Motor neuron (in vitro differentiated cells): ENCODE data around the gene ATPAF2. TPM values are rescaled to one million over a fixed set of nuclear protein-coding genes. Genes with fewer than 3 reads are reported as not detected.
A peak's percentile ranks its signal among the peaks of the same experiment; 100 is the strongest.

Source experiments
- ATAC-seq, 8 experiments: fragments of 200-7000 bp; cut with Tn5 transposase; replicated peaks in 6 of 8; 2 replicates each; pipeline ENCODE4 v1.8.0; 2021; ENCODE audit warnings: mild to moderate bottlenecking in 8 of 8, moderate library complexity in 8 of 8
- H3K27ac ChIP-seq, 2 donors: fragments of 250-450 bp; sonication (Bioruptor Pico); 2 replicates each; pipeline ENCODE4 v1.9.0; 2021; ENCODE audit warnings: antibody characterized with exemption in 2 of 2, mild to moderate bottlenecking in 2 of 2, moderate library complexity in 1 of 2
- H3K4me1 ChIP-seq, 2 donors: fragments of 250-450 bp; sonication (Bioruptor Pico); replicated peaks in 1 of 2; 2 replicates each; pipeline ENCODE4 v1.6.1; 2021; ENCODE audit warnings: antibody characterized with exemption in 2 of 2, mild to moderate bottlenecking in 2 of 2, moderate library complexity in 1 of 2
- H3K4me3 ChIP-seq, 5 donors: fragments of 250-450 bp; sonication (Bioruptor Pico); 2 replicates each; pipeline ENCODE4 v1.9.0; 2021; ENCODE audit warnings: antibody characterized with exemption in 5 of 5, mild to moderate bottlenecking in 5 of 5, moderate library complexity in 4 of 5
- WGBS, 10 experiments: fragments of 450-650 bp; shearing (Covaris generic); methylation state at CpG; one replicate each; pipeline ENCODE4 v1.0.0; 2022; 5-methylcytosine and 5-hydroxymethylcytosine counted together
- in situ Hi-C, 9 experiments: fragments of 400-800 bp; cut with MboI; loops; one replicate each; pipeline ENCODE4 v1.15.0; 2021; ENCODE audit warnings: low sequenced_read_pairs in 9 of 9, low pct_unique_long_range_greater_than_20kb in 2 of 9; ENCODE audit not compliant: unreplicated experiment in 9 of 9
- total RNA-seq, 8 experiments: library from RNA; unstranded; fragments of 300-600 nt; gene quantifications; 2 replicates each; pipeline versions ENCODE4 v1.2.3 to v1.2.4, GENCODE V29; 2022

ATPAF2 gene
- total RNA-seq, 8 experiments from 2014 or later, result 12.7 to 38.9 (median 23.2) TPM

DNA sequence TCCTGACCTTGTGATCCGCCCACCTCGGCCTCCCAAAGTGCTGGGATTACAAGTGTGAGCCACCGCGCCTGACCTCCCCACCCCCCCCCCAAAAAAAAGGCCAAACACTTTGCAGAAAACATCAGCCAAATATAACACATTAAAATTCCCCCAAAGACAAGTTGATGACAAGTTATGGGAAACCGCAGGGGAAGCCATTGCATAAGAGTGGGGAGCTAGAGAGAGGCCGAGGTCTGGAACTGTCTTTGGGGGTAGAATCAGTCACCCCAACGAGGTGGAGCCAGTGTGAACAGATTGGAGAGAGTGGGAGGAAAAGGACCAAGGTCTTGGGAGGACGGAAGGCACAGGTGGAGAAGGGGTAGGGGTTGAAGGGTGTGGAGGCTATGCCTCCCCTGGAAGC lies 63.5 kb downstream of the ATPAF2 start:
- Histone ChIP-seq H3K4me1 (peaks cover 10 to 13% of the 10 kb centered on the region in 2 donors), H3K27ac (no peak overlapping the region), H3K4me3 (no peak overlapping the region)
- in situ Hi-C loops, result no loop called here
- WGBS, 10 experiments, result 20 to 100% (median 63%) methylated on average over 1 to 4 of the region's 8 CpGs; no CpG with 5 or more reads in 3 of the 10 experiments
- no peak for ATAC-seq

DNA sequence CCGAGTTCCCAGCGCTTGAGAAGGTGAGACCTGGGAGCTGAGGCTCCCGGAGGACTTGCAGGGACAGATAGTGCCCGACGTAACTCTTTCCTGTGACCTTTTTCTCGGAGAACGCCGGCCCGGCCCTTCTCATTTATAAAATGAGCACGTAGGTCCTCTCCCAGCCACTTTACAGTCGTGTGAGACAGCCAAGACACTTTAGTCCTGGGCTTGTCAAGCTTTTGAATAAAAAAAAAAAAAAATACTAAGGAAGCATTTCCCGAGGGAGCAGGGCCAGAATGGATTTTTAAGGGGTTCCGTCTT lies 66.1 kb downstream of the ATPAF2 start:
- 0 to 30% (median 7%) methylated on average over 1 to 13 of the region's 13 CpGs for WGBS, 10 experiments
- in situ Hi-C loops, result no loop called here
- Histone ChIP-seq H3K4me1 (peaks cover 10 to 13% of the 10 kb centered on the region in 2 donors), H3K4me3 (peak overlapping the region; percentile 46 to 65 (median 52)), H3K27ac (peak overlapping the region; percentile 1 to 32)
- ATAC-seq, result peak in 2 of 8 experiments; percentile 1 to 3

DNA sequence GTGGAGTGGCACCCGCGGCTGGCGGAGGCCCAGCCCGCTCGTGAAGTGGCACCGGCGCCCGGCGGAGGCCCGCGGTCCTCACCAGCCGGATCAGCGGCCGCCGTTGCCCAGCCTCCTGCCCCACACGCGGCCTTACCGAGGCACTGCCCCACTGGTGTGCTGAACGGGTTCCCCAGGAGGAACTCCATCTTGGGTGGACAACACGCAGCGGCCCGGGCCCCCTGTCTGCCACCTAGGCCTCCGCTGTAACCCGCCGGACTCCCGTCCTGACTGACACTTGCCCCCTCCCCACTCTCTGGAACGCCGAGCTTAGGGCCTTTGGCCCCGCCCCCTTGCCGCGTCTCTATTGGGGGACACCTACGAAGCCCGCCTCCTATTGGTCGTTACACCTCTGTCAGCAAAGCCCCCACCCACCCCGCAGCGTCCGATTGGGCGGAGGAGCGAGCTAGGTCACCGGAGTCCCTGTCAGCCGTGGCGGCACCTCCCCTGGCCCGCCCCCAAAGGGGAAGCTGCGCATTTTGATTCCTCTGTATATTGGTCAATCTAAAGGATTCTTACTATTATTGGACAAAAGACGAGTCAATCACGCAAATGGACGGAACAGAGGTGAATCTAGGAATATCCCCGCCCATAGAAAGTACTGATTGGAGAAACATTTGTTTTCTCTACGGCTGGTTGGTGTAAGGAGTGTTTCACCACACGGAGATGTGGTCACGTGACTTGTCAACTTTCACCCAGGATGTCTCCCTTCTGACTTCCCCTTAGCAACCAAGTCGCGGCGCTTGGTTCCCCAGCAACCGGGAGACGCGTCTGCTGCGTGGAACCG lies 66.6 kb downstream of the ATPAF2 start, which contains the start of the genes DRC3 and TOM1L2:
DRC3 (plus strand) TSS at position 737 of the 826 bp plus-strand sequence. CDS start 4,737 bp downstream, outside the sequence.
TOM1L2 (minus strand) TSS at position 275 of the 826 bp plus-strand sequence; CDS start at position 188, 87 bp downstream.
- H3K4me3 ChIP-seq, result peak within 1 kb of the TSS; percentile 55 to 89 (median 77)
- 0 to 2% (median 0%) methylated on average over 2 to 10 of the region's 59 CpGs; no CpG with 5 or more reads in 7 of the 10 experiments for WGBS, 10 experiments
- in situ Hi-C loops, result no loop called here
- H3K4me1 ChIP-seq, result peaks cover 10 to 13% of the 10 kb centered on the region in 2 donors
- peak; percentile 90 to 96 (median 94) for ATAC-seq
- peak within 1 kb of the TSS; percentile 59 to 78 for H3K27ac ChIP-seq

DNA sequence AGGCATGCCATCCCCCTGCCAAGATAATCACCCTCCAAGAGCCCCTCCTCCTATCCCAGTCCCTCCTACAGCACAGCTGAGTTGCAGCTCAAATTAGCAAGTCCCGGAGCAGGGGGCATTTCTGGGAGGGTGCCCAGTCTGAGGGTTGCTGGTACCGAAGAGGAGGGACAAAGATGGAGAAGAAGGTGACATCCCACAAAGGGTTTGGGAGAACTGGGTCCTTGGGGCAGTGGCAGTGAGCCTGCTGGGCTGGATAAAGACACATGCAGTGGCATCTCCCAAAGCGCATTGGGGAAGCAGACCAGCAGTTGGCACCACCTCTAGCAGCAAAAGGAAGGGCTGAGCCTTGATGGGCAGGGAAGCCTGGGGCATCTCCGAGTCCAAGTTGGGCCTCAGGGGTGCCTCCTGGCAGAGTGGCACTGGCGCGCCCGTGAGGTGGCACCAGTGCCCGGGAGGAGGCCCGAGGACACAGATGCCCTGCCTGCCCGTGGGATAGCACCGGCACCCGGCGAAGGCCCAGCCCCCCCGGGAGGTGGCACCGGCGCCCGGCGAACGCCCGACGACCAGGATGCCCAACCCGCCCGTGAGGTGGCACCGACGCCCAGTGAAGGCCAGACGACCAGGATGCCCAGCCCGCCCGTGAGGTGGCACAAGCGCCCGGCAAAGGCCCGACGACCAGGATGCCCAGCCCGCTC lies 67.4 kb downstream of the ATPAF2 start:
- in situ Hi-C loops, result no loop called here
- Histone ChIP-seq H3K27ac (peak overlapping the region; percentile 59 to 78), H3K4me3 (peak overlapping the region; percentile 55 to 89 (median 77)), H3K4me1 (peaks cover 10 to 13% of the 10 kb centered on the region in 2 donors)
- ATAC-seq, result no peak
- WGBS, 10 experiments, result 0% methylated on average over 1 to 4 of the region's 33 CpGs; no CpG with 5 or more reads in 6 of the 10 experiments

DNA sequence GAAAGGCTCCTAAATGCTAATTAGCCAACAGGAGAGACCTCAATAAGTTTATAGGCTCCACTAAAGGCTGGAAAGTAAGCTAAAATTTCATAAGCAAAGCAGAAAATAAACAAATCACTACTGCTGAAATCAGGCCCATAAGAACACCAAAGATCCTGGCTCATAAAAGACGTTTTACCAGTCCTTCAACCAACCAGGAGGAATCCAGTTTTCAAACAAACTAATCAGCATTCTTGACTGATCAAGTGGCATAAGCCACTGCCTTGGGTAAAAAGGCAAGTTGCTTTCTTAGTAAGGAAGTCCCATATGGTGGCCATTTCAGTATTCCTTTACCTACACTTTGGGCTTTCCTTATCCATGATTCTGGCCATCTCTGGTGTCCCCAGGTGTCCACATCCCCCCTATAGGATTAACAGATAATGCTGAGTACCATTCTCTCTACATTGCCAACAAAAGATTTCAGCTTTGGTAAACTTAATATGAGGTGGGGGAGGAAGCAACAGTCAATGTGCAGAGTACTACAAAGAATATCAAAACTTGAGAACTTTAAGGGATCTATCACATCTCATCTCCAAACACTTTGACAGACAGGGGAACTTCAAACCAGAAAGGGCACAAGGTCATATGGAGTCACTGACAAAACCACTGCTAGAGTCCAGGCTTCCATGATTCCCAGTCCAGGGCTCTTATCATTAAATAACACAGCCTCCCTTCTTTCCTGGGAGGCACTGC lies 68.1 kb downstream of the ATPAF2 start:
- H3K27ac ChIP-seq, result no peak overlapping the region
- 0 to 27% (median 20%) methylated on average over 1 of the region's 1 CpG; no CpG with 5 or more reads in 5 of the 10 experiments for WGBS, 10 experiments
- ATAC-seq, result no peak
- H3K4me3 ChIP-seq, result peak overlapping the region; percentile 55 to 89 (median 77)
- in situ Hi-C loops, result no loop called here
- peaks cover 10 to 13% of the 10 kb centered on the region in 2 donors for H3K4me1 ChIP-seq

Other genes starting within 250 kb of the ATPAF2 start
- 100 to 1,000 TPM in 2 of 8 experiments, 10 to 100 TPM in 6; 14.0 to 204 (median 22.9) TPM for gene SREBF1, start 202.2 kb downstream of the ATPAF2 start, total RNA-seq
- 10 to 100 TPM; 21.0 to 61.1 (median 36.0) TPM for gene TOM1L2, start 66.8 kb downstream of the ATPAF2 start, total RNA-seq
- 10 to 100 TPM in 1 of 8 experiments, 1 to 10 TPM in 7; 2.2 to 31.4 (median 5.8) TPM for gene DRC3, start 66.3 kb downstream of the ATPAF2 start, total RNA-seq
- 10 to 100 TPM in 3 of 8 experiments, 1 to 10 TPM in 5; 6.0 to 13.0 (median 8.2) TPM for gene GID4, start 240 bp upstream of the ATPAF2 start, total RNA-seq
- gene DRG2, start 48.8 kb upstream of the ATPAF2 start, total RNA-seq, result 10 to 100 TPM; 16.8 to 40.1 (median 25.8) TPM
- gene MYO15A, start 69.6 kb upstream of the ATPAF2 start, total RNA-seq, result 1 to 10 TPM in 5 of 8 experiments, under 1 TPM in 3; 0.14 to 4.9 (median 1.2) TPM
- 100 to 1,000 TPM in 2 of 8 experiments, 10 to 100 TPM in 6; 60.4 to 140 (median 79.8) TPM for gene ALKBH5, start 144.7 kb upstream of the ATPAF2 start, total RNA-seq
- gene LLGL1, start 186.5 kb upstream of the ATPAF2 start, total RNA-seq, result 10 to 100 TPM; 13.9 to 41.7 (median 23.3) TPM
- 100 to 1,000 TPM in 5 of 8 experiments, 10 to 100 TPM in 3; 62.9 to 150 (median 109) TPM for gene FLII, start 219.6 kb upstream of the ATPAF2 start, total RNA-seq
- 10 to 100 TPM in 5 of 8 experiments, 1 to 10 TPM in 3; 5.9 to 19.1 (median 13.0) TPM for gene MIEF2, start 221.5 kb upstream of the ATPAF2 start, total RNA-seq